ENCODE measurements around the gene TMEM63B. TPM values are rescaled to one million over a fixed set of nuclear protein-coding genes. Genes with fewer than 3 reads are reported as not detected.

TMEM63B gene
- total and polyA plus RNA-seq, 9 of the 15 experiments (the other 6 are each of a cell fraction or from before 2014, with no cell fraction given) = 0.14 to 39.4 (median 14.4) TPM

GRCh38 chr6:44179072-44179536 lies 51.8 kb downstream of the TMEM63B start (continued):
- no peak for TF ChIP-seq RAD51 (IDR thresholded peaks at IDR 0.05; ENCODE audit: borderline replicate concordance, low read depth)
- TF ChIP-seq STAG1 (CRISPR knock-in tag; IDR thresholded peaks at IDR 0.05; ENCODE audit: borderline replicate concordance) = no peak
- no peak for TF ChIP-seq ZNF282 (CRISPR knock-in tag; IDR thresholded peaks at IDR 0.05)
- no peak for TF ChIP-seq CXXC5 (CRISPR knock-in tag; IDR thresholded peaks at IDR 0.05)
- no peak for TF ChIP-seq KDM1A (IDR thresholded peaks at IDR 0.05)
- TF ChIP-seq ZFP91 (CRISPR knock-in tag; IDR thresholded peaks at IDR 0.05) = no peak
- no peak for TF ChIP-seq HSF4 (CRISPR knock-in tag; IDR thresholded peaks at IDR 0.05; ENCODE audit: borderline replicate concordance)
- TF ChIP-seq ATF3 (IDR thresholded peaks at IDR 0.05) = peak; percentile 73
- TF ChIP-seq ATF3 (CRISPR knock-in tag; conservative IDR thresholded peaks at IDR 0.05) = no peak
- TF ChIP-seq XRCC3 (IDR thresholded peaks at IDR 0.05) = no peak
- TF ChIP-seq GTF2B (IDR thresholded peaks at IDR 0.05; ENCODE audit: extremely low read depth, insufficient read length) = no peak
- TF ChIP-seq HBP1 (CRISPR knock-in tag; IDR thresholded peaks at IDR 0.05) = no peak
- 0 out of 2 replicates have a peak, but pooled peaks have one; percentile 33 for TF ChIP-seq SMARCA4 (IDR thresholded peaks at IDR 0.05)
- TF ChIP-seq ZFP36 (IDR thresholded peaks at IDR 0.05; ENCODE audit: low read depth, low read length, partially characterized antibody) = no peak
- no peak for TF ChIP-seq ZNF551 (CRISPR knock-in tag; IDR thresholded peaks at IDR 0.05)
- no peak for TF ChIP-seq MBD1 (CRISPR knock-in tag; IDR thresholded peaks at IDR 0.05)
- TF ChIP-seq ZBTB9 (CRISPR knock-in tag; IDR thresholded peaks at IDR 0.05) = no peak
- peak; percentile 68; the same call in 1 of the 2 replicates for TF ChIP-seq ZNF384 (IDR thresholded peaks at IDR 0.05; ENCODE audit: low read depth, low read length)
- TF ChIP-seq EGR1 (conservative IDR thresholded peaks at IDR 0.05) = 0 out of 2 replicates have a peak, but pooled peaks have one; percentile 26
- no peak for TF ChIP-seq PHB2 (IDR thresholded peaks at IDR 0.05; ENCODE audit: low read depth)
- TF ChIP-seq FOSL1 (tag; conservative IDR thresholded peaks at IDR 0.05) = peak; percentile 87
- no peak for TF ChIP-seq ZNF134 (CRISPR knock-in tag; conservative IDR thresholded peaks at IDR 0.05)
